ENCODE data around the gene OR1D2. TPM values are rescaled to one million over a fixed set of nuclear protein-coding genes. Genes with fewer than 3 reads are reported as not detected.

The OR1D2 gene
- total and polyA plus RNA-seq, 2 of the 13 experiments (the other 11 are each of a cell fraction or from before 2014, with no cell fraction given): not detected

Other genes with a start within 250 kb of the OR1D2 start
- gene OR1D5, start 40.8 kb downstream of the OR1D2 start, total RNA-seq (2016; rRNA removed; fragmentation: Illumina TruSeq; extraction: Trizol): not detected in 2 replicates
- not detected in 2 replicates for gene OR1D5, start 40.8 kb downstream of the OR1D2 start, polyA plus RNA-seq (2011; rRNA removed)
- gene OR1G1, start 23.1 kb upstream of the OR1D2 start, total RNA-seq (2016; rRNA removed; fragmentation: Illumina TruSeq; extraction: Trizol): not detected in 2 replicates
- not detected in 2 replicates for gene OR1G1, start 23.1 kb upstream of the OR1D2 start, polyA plus RNA-seq (2011; rRNA removed)
- gene OR1A2, start 93.1 kb upstream of the OR1D2 start, total RNA-seq (2016; rRNA removed; fragmentation: Illumina TruSeq; extraction: Trizol): not detected in 2 replicates
- gene OR1A2, start 93.1 kb upstream of the OR1D2 start, polyA plus RNA-seq (2011; rRNA removed): not detected in 2 replicates
- not detected in 2 replicates for gene OR1A1, start 103.2 kb upstream of the OR1D2 start, total RNA-seq (2016; rRNA removed; fragmentation: Illumina TruSeq; extraction: Trizol)
- not detected in 2 replicates for gene OR1A1, start 103.2 kb upstream of the OR1D2 start, polyA plus RNA-seq (2011; rRNA removed)
- not detected in 2 replicates for gene OR3A1, start 193.9 kb upstream of the OR1D2 start, total RNA-seq (2016; rRNA removed; fragmentation: Illumina TruSeq; extraction: Trizol)
- gene OR3A1, start 193.9 kb upstream of the OR1D2 start, polyA plus RNA-seq (2011; rRNA removed): not detected in 2 replicates